Measurements from ENCODE around the gene ID1. TPM values are rescaled to one million over a fixed set of nuclear protein-coding genes. Genes with fewer than 3 reads are reported as not detected.

Gene ID1
- total and polyA plus RNA-seq, 2 of the 13 experiments (the other 11 are each of a cell fraction or from before 2014, with no cell fraction given) = 320 to 419 TPM

GRCh38 chr20:31572042-31572700 lies 32.9 kb upstream of the ID1 start:
- TSS peak; percentile 87 for BruUV-seq (replicated peaks)
- intact Hi-C loops (cut with micrococcal nuclease; ENCODE audit: unreplicated experiment) = loop anchor here (1.0 kb wide), 1 partner anchor 9 kb away; no protein-coding TSS in a partner anchor
- H3K9ac ChIP-seq (ENCODE audit: insufficient read depth, low read depth, low read length) = peak overlapping the region; percentile 96
- H3K4me1 ChIP-seq (ENCODE audit: insufficient read depth, low read length) = peaks cover 64% of the 10 kb centered on the region
- ATAC-seq (no peak), FAIRE-seq (no peak), DNase-seq (ENCODE audit: low spot score) (no peak)
- peak overlapping the region; percentile 20 to 88 (median 51) for H3K4me3 ChIP-seq (replicated peaks in 1 of 3; ENCODE audit: insufficient read depth in 1 of 3, low read depth in 2 of 3, low read length in 3 of 3)
- H3K27ac ChIP-seq (ENCODE audit: extremely low read length, insufficient read depth, low read length) = peak overlapping the region; percentile 86
- H2AFZ ChIP-seq (ENCODE audit: low read length) = no peak overlapping the region
- POLR2A ChIA-PET = interaction anchor here (1.1 to 16.4 kb wide), 18 partner anchors 10 to 150 kb away, joined by 3 to 1427 read pairs (median 12); partner anchors contain the start of genes BCL2L1 and ID1
- peak overlapping the region; percentile 93 for H3K4me2 ChIP-seq (ENCODE audit: low read depth, low read length)
- CTCF ChIA-PET (ENCODE audit: low intra/inter-chr PET ratio, low total read pairs) = interaction anchor here (0.7 to 7.7 kb wide), 3 partner anchors 9 to 40 kb away, joined by 3 to 335 read pairs (median 3); no protein-coding TSS in a partner anchor
- in situ Hi-C loops (cut with HindIII; ENCODE audit: extremely low pct_ligation_motif_present, low pct_unique_long_range_greater_than_20kb) = no loop called here
- peaks cover 13 to 15% of the 10 kb centered on the region in 2 experiments for H3K36me3 ChIP-seq (replicated peaks in 1 of 2; ENCODE audit: control insufficient read depth in 1 of 2, insufficient read depth in 2 of 2, low read length in 2 of 2)
- H3K79me2 ChIP-seq (ENCODE audit: insufficient read depth, low read length) = peaks cover 11% of the 10 kb centered on the region
- 32% methylated on average over 15 of the region's 17 CpGs for WGBS (ENCODE audit: low lambda C conversion rate)
- no peaks in the 10 kb centered on the region; a peak in 1 of 5 replicates for H3K27me3 ChIP-seq (ENCODE audit: control insufficient read depth in 1 of 2, insufficient read depth in 2 of 2, low read length in 2 of 2)
- no peaks in the 10 kb centered on the region for H3K9me3 ChIP-seq (ENCODE audit: low read length)
- no peaks in the 10 kb centered on the region for H4K20me1 ChIP-seq (ENCODE audit: insufficient read depth, low read length)
- TF ChIP-seq ZMYM4 (CRISPR knock-in tag; IDR thresholded peaks at IDR 0.05) (no peak), ZNF775 (CRISPR knock-in tag; IDR thresholded peaks at IDR 0.05; ENCODE audit: borderline replicate concordance) (peak; percentile 30; the same call in 1 of the 2 replicates), RARA (CRISPR knock-in tag; IDR thresholded peaks at IDR 0.05) (no peak), JUND (CRISPR knock-in tag; IDR thresholded peaks at IDR 0.05) (no peak), DMTF1 (CRISPR knock-in tag; IDR thresholded peaks at IDR 0.05) (peak; percentile 51; the same call in 1 of the 2 replicates), EEA1 (CRISPR knock-in tag; IDR thresholded peaks at IDR 0.05; ENCODE audit: borderline replicate concordance) (no peak), PCBP2 (optimal IDR thresholded peaks at IDR 0.05; ENCODE audit: low read depth, low read length, poor library complexity, severe bottlenecking) (no peak), TRIM24 (CRISPR knock-in tag; IDR thresholded peaks at IDR 0.05) (no peak), ZNF790 (CRISPR knock-in tag; IDR thresholded peaks at IDR 0.05; ENCODE audit: borderline replicate concordance) (peak; percentile 74; the same call in 1 of the 2 replicates)
- TF ChIP-seq, protein P1, sequence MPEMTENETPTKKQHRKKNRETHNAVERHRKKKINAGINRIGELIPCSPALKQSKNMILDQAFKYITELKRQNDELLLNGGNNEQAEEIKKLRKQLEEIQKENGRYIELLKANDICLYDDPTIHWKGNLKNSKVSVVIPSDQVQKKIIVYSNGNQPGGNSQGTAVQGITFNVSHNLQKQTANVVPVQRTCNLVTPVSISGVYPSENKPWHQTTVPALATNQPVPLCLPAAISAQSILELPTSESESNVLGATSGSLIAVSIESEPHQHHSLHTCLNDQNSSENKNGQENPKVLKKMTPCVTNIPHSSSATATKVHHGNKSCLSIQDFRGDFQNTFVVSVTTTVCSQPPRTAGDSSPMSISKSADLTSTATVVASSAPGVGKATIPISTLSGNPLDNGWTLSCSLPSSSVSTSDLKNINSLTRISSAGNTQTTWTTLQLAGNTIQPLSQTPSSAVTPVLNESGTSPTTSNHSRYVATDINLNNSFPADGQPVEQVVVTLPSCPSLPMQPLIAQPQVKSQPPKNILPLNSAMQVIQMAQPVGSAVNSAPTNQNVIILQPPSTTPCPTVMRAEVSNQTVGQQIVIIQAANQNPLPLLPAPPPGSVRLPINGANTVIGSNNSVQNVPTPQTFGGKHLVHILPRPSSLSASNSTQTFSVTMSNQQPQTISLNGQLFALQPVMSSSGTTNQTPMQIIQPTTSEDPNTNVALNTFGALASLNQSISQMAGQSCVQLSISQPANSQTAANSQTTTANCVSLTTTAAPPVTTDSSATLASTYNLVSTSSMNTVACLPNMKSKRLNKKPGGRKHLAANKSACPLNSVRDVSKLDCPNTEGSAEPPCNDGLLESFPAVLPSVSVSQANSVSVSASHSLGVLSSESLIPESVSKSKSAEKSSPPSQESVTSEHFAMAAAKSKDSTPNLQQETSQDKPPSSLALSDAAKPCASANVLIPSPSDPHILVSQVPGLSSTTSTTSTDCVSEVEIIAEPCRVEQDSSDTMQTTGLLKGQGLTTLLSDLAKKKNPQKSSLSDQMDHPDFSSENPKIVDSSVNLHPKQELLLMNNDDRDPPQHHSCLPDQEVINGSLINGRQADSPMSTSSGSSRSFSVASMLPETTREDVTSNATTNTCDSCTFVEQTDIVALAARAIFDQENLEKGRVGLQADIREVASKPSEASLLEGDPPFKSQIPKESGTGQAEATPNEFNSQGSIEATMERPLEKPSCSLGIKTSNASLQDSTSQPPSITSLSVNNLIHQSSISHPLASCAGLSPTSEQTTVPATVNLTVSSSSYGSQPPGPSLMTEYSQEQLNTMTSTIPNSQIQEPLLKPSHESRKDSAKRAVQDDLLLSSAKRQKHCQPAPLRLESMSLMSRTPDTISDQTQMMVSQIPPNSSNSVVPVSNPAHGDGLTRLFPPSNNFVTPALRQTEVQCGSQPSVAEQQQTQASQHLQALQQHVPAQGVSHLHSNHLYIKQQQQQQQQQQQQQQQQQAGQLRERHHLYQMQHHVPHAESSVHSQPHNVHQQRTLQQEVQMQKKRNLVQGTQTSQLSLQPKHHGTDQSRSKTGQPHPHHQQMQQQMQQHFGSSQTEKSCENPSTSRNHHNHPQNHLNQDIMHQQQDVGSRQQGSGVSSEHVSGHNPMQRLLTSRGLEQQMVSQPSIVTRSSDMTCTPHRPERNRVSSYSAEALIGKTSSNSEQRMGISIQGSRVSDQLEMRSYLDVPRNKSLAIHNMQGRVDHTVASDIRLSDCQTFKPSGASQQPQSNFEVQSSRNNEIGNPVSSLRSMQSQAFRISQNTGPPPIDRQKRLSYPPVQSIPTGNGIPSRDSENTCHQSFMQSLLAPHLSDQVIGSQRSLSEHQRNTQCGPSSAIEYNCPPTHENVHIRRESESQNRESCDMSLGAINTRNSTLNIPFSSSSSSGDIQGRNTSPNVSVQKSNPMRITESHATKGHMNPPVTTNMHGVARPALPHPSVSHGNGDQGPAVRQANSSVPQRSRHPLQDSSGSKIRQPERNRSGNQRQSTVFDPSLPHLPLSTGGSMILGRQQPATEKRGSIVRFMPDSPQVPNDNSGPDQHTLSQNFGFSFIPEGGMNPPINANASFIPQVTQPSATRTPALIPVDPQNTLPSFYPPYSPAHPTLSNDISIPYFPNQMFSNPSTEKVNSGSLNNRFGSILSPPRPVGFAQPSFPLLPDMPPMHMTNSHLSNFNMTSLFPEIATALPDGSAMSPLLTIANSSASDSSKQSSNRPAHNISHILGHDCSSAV (CRISPR knock-in tag; IDR thresholded peaks at IDR 0.05; ENCODE audit: borderline replicate concordance) = no peak; the same call in 1 of the 2 replicates
- TF ChIP-seq, protein P2, sequence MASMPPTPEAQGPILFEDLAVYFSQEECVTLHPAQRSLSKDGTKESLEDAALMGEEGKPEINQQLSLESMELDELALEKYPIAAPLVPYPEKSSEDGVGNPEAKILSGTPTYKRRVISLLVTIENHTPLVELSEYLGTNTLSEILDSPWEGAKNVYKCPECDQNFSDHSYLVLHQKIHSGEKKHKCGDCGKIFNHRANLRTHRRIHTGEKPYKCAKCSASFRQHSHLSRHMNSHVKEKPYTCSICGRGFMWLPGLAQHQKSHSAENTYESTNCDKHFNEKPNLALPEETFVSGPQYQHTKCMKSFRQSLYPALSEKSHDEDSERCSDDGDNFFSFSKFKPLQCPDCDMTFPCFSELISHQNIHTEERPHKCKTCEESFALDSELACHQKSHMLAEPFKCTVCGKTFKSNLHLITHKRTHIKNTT (CRISPR knock-in tag; IDR thresholded peaks at IDR 0.05) = no peak

All from HepG2 (cell line).